AG04450 (cell line): ENCODE data around the gene UGT1A4. TPM values are rescaled to one million over a fixed set of nuclear protein-coding genes. Genes with fewer than 3 reads are reported as not detected.

Experiments used
- CTCF ChIA-PET: fragments of 300-600, 350-600 bp; formaldehyde crosslinking; extraction: SDS; loops from one replicate; lab custom pipeline; 2022; ENCODE audit warnings: antibody characterized with exemption, inconsistent platforms; lab: Charles Lee
- POLR2A ChIA-PET: fragments of 350-600 bp; formaldehyde crosslinking; extraction: SDS; loops from one replicate; lab custom pipeline; 2021; ENCODE audit warnings: antibody characterized with exemption, inconsistent platforms; lab: Yijun Ruan, JAX
- DNase-seq: peaks from one replicate; pipeline ENCODE4 v3.0.0-alpha.2; 2011; ENCODE audit warnings: low read depth, low spot score
- H3K27ac ChIP-seq: one replicate; pipeline ENCODE4 v1.5.1; 2012; ENCODE audit warnings: low read depth, low read length, control low read depth
- H3K27me3 ChIP-seq: one replicate; pipeline ENCODE4 v1.6.0; 2012; ENCODE audit warnings: low read length; ENCODE audit not compliant: control insufficient read depth, insufficient read depth
- H3K4me3 ChIP-seq: 2 replicates; pipeline ENCODE4 v1.5.1; 2011; ENCODE audit warnings: mild to moderate bottlenecking, low read depth, low read length, control low read depth
- H3K9me3 ChIP-seq: 2 replicates; pipeline ENCODE4 v1.5.1; 2012; ENCODE audit warnings: low read length; ENCODE audit not compliant: control insufficient read depth, insufficient read depth
- CTCF ChIP-seq: IDR thresholded peaks from 2 replicates; pipeline ENCODE4 v1.5.1; 2011; ENCODE audit warnings: low read depth, low read length, control low read depth, inconsistent platforms
- polyA plus RNA-seq: library from polyadenylated mRNA; depleted of rRNA; stranded (reverse); fragments of >200 nt; gene quantifications from 2 replicates; pipeline ENCODE4 v1.2.3, GENCODE V29; 2011

Gene UGT1A4
- polyA plus RNA-seq, 1 experiment, result not detected

- ChIA-PET CTCF (no interaction called here), POLR2A (no interaction called here)
- peaks cover 13% of the 10 kb centered on the region for H3K27me3 ChIP-seq
- no peak for DNase-seq
- peaks cover 5% of the 10 kb centered on the region; the same call in 1 of the 2 replicates for H3K9me3 ChIP-seq
- no peak overlapping the region for H3K4me3 ChIP-seq
- no peak for TF ChIP-seq CTCF
- no peak overlapping the region for H3K27ac ChIP-seq
These were observed 75.7 kb downstream of the UGT1A4 start for GRCh38 chr2:233794128-233794658.

- DNase-seq, result no peak
- POLR2A ChIA-PET, result no interaction called here
- Histone ChIP-seq H3K9me3 (peaks cover 5% of the 10 kb centered on the region; the same call in 1 of the 2 replicates), H3K4me3 (no peak overlapping the region), H3K27ac (no peak overlapping the region), H3K27me3 (peaks cover 13% of the 10 kb centered on the region)
- no peak for TF ChIP-seq CTCF
- CTCF ChIA-PET, result no interaction called here
These were observed 77.2 kb downstream of the UGT1A4 start for GRCh38 chr2:233795735-233796171.

- Histone ChIP-seq H3K27ac (no peak overlapping the region), H3K4me3 (no peak overlapping the region), H3K27me3 (peaks cover 10% of the 10 kb centered on the region), H3K9me3 (peaks cover 5% of the 10 kb centered on the region; the same call in 1 of the 2 replicates)
- ChIA-PET POLR2A (no interaction called here), CTCF (no interaction called here)
- no peak for DNase-seq
- no peak for TF ChIP-seq CTCF
These were observed 77.7 kb downstream of the UGT1A4 start for GRCh38 chr2:233796254-233796653.

- Histone ChIP-seq H3K9me3 (peaks cover 3% of the 10 kb centered on the region; the same call in 1 of the 2 replicates), H3K4me3 (no peak overlapping the region), H3K27me3 (peaks cover 7% of the 10 kb centered on the region), H3K27ac (no peak overlapping the region)
- DNase-seq, result no peak
- ChIA-PET CTCF (no interaction called here), POLR2A (no interaction called here)
- TF ChIP-seq CTCF, result no peak
These were observed 80.0 kb downstream of the UGT1A4 start for GRCh38 chr2:233798335-233799086.

GRCh38 chr2:233799087-233799665 is 80.6 kb downstream of the UGT1A4 start:
- Histone ChIP-seq H3K4me3 (no peak overlapping the region), H3K27me3 (peaks cover 7% of the 10 kb centered on the region), H3K9me3 (no peaks in the 10 kb centered on the region; the same call in 1 of the 2 replicates), H3K27ac (no peak overlapping the region)
- CTCF ChIA-PET, result no interaction called here
- POLR2A ChIA-PET, result no interaction called here
- no peak for TF ChIP-seq CTCF
- no peak for DNase-seq
